ENCODE data around the gene COL13A1.

DNA sequence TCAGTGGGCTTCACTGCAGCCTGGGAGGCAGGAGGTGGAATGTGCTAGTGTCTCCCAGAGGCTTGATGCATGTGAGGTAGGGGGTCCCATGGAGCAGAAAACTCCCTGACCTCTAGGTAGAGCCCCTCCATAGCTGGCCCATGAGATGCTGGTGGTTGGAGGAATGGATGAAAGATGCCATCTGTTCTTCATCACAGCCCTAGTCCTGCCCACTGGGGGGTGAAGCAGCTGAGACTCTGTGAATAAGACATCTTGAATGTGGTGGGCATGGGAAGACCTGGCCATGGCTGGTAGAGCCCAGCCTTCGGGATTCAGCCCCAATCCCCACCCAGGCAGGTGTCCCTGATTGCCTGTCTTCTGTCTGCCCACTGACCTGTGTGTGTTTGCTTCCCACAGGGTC is 92.5 kb downstream of the COL13A1 start:
- TF ChIP-seq, protein P1, sequence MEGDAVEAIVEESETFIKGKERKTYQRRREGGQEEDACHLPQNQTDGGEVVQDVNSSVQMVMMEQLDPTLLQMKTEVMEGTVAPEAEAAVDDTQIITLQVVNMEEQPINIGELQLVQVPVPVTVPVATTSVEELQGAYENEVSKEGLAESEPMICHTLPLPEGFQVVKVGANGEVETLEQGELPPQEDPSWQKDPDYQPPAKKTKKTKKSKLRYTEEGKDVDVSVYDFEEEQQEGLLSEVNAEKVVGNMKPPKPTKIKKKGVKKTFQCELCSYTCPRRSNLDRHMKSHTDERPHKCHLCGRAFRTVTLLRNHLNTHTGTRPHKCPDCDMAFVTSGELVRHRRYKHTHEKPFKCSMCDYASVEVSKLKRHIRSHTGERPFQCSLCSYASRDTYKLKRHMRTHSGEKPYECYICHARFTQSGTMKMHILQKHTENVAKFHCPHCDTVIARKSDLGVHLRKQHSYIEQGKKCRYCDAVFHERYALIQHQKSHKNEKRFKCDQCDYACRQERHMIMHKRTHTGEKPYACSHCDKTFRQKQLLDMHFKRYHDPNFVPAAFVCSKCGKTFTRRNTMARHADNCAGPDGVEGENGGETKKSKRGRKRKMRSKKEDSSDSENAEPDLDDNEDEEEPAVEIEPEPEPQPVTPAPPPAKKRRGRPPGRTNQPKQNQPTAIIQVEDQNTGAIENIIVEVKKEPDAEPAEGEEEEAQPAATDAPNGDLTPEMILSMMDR (conservative IDR thresholded peaks at IDR 0.05; ENCODE audit: low read depth in 2 of 2) = no peak
- no peak for TF ChIP-seq STAT1 (IDR thresholded peaks at IDR 0.05; ENCODE audit: unreplicated experiment)
- TF ChIP-seq, protein P2, sequence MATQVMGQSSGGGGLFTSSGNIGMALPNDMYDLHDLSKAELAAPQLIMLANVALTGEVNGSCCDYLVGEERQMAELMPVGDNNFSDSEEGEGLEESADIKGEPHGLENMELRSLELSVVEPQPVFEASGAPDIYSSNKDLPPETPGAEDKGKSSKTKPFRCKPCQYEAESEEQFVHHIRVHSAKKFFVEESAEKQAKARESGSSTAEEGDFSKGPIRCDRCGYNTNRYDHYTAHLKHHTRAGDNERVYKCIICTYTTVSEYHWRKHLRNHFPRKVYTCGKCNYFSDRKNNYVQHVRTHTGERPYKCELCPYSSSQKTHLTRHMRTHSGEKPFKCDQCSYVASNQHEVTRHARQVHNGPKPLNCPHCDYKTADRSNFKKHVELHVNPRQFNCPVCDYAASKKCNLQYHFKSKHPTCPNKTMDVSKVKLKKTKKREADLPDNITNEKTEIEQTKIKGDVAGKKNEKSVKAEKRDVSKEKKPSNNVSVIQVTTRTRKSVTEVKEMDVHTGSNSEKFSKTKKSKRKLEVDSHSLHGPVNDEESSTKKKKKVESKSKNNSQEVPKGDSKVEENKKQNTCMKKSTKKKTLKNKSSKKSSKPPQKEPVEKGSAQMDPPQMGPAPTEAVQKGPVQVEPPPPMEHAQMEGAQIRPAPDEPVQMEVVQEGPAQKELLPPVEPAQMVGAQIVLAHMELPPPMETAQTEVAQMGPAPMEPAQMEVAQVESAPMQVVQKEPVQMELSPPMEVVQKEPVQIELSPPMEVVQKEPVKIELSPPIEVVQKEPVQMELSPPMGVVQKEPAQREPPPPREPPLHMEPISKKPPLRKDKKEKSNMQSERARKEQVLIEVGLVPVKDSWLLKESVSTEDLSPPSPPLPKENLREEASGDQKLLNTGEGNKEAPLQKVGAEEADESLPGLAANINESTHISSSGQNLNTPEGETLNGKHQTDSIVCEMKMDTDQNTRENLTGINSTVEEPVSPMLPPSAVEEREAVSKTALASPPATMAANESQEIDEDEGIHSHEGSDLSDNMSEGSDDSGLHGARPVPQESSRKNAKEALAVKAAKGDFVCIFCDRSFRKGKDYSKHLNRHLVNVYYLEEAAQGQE (IDR thresholded peaks at IDR 0.05; ENCODE audit: unreplicated experiment) = no peak
- no peak for TF ChIP-seq POLR2AphosphoS5 (IDR thresholded peaks at IDR 0.05; ENCODE audit: low read depth)
- no peak for TF ChIP-seq EZH2 (IDR thresholded peaks at IDR 0.05; ENCODE audit: low read depth, unreplicated experiment)
- TF ChIP-seq JUNB (IDR thresholded peaks at IDR 0.05; ENCODE audit: unreplicated experiment) = no peak
- TF ChIP-seq CREB1 (CRISPR knock-in tag; IDR thresholded peaks at IDR 0.05; ENCODE audit: low read depth) = no peak
